Mesodermal cell (in vitro differentiated cells): Measurements from ENCODE around the gene ADIPOR2.

Experiments used
- H3K27ac ChIP-seq: 2 replicates; pipeline ENCODE4 v1.7.0; 2013; ENCODE audit warnings: mild to moderate bottlenecking, low read depth, low read length, moderate library complexity; ENCODE audit not compliant: severe bottlenecking
- H3K36me3 ChIP-seq: 2 replicates; pipeline ENCODE4 v1.7.1; 2013; ENCODE audit warnings: mild to moderate bottlenecking, low read length, moderate library complexity; ENCODE audit not compliant: control insufficient read depth, insufficient read depth
- H3K4me1 ChIP-seq: one replicate; pipeline ENCODE4 v1.7.1; 2013; ENCODE audit warnings: mild to moderate bottlenecking, low read length; ENCODE audit not compliant: insufficient read depth, control insufficient read depth, poor library complexity, severe bottlenecking
- H3K4me3 ChIP-seq: 2 replicates; pipeline ENCODE4 v1.7.0; 2013; ENCODE audit warnings: low read length, control low read depth, mild to moderate bottlenecking; ENCODE audit not compliant: insufficient read depth, poor library complexity, severe bottlenecking; ENCODE audit errors: extremely low read depth
- H3K9me3 ChIP-seq: 2 replicates; pipeline ENCODE4 v1.7.1; 2013; ENCODE audit warnings: mild to moderate bottlenecking, low read length, moderate library complexity; ENCODE audit not compliant: control insufficient read depth
- WGBS, 2 experiments: methylation state at CpG; one replicate each; pipeline ENCODE4 v1.1.5; 2013; ENCODE audit warnings: missing lambda C conversion rate in 2 of 2; ENCODE audit not compliant: insufficient coverage in 2 of 2; 5-methylcytosine and 5-hydroxymethylcytosine counted together

ADIPOR2 gene

DNA sequence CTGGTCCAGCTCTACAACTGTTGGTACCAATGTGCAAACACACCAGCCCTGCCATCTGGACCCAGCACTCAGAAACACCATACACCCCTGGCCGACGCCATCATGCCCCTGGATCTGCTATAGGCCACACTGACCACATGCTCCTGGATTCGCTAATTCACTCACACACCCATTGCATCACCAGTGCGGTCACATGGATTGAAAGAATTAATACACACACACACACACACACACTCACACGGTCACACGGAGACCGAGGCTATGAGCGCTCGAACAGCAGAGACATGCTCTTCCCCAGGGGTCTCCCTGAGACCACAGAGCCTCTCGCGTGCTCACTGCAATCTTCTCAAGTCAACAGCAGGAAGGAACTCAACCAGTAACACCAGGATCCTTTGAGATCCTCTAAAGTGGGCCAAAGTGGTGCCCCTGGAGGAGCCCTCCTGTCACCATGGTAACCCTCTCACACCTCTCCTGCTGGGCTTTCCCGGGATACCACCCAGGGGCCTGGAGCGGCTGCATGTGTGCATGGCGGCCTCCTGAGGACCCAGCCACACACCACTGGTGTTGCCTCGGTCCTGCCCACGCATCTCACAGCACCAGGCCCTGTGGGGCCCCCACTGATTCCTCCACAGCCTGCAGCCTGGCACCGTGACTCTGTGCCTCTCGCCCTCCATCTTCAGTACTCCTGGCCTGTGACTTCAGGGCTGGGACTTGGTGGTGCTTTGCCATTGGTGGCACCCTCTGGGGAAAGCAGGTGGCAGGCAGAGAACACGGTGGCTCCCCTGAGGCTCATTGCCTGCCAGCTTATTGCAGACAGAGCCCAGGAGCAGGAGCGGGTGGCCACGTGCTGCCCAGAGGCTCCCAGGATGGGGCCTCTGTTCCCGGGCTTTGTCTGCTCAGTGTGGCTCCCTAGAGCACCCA, 144.6 kb downstream of the ADIPOR2 start:
- no peaks in the 10 kb centered on the region for H3K36me3 ChIP-seq
- WGBS, 2 experiments = 90 to 93% methylated on average over 20 to 22 of the region's 22 CpGs
- peaks cover 19% of the 10 kb centered on the region for H3K4me1 ChIP-seq
- H3K9me3 ChIP-seq = no peaks in the 10 kb centered on the region
- no peak overlapping the region for H3K4me3 ChIP-seq
- H3K27ac ChIP-seq = no peak overlapping the region

DNA sequence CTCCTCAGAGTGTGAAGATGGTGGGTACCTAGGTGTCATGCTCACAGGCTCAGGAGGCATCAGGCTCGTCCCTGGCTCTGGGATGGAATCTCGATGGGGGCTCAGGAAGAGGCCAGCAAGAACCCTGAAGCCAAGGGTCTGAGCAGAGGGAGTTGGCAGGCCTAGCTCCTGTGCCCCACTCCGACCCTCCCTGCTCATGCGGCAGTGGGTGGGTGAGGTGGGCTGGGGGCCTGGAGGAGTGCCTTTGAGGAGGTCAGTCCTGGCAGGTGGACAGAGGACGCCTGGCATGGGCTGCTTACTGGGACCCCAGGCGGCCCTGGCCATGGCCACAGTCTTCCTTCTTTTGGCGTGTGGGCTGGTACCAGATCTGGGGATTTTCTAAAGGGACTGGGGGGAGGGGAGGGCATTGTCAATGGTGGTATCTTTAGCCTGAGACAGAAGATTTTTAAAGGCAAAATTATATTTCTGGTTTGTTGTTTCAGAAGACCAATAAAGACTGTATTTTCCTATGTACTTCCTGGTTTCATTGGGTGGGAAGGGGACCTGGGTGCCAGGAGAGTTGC, 145.5 kb downstream of the ADIPOR2 start:
- Histone ChIP-seq H3K27ac (no peak overlapping the region), H3K4me3 (no peak overlapping the region), H3K9me3 (no peaks in the 10 kb centered on the region), H3K4me1 (peaks cover 19% of the 10 kb centered on the region), H3K36me3 (no peaks in the 10 kb centered on the region)
- 63 to 81% methylated on average over 4 to 7 of the region's 7 CpGs for WGBS, 2 experiments

DNA sequence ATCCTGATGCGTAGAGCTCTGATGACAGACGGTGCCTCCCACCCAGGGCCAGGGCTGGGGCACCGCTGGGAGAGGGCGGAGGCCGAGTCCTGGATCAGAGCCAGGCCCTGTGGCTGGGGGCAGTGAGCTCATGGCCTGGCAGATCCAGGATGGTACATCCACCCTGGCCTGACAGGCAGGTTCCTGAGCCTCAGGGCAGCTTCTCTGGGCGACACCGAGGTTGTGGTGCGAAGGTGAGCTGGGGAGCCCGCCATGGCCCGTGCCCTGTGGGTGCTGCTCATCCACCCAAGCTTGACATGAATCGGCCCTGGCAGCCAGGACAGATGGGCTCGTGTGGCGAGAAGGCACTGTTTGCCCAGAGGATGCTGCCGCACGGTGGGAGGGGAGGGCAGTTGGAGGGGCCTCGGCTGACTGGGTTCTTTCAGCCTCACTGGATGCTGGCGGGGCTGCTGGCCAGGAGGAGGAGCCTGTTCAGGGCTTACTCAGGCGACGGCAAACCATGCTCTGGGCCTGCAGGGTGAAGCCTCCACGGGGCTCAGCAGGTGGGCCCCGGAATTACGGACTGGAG, 146.1 kb downstream of the ADIPOR2 start:
- Histone ChIP-seq H3K4me1 (peaks cover 19% of the 10 kb centered on the region), H3K9me3 (no peaks in the 10 kb centered on the region), H3K27ac (peak overlapping the region; percentile 76), H3K4me3 (no peak overlapping the region), H3K36me3 (no peaks in the 10 kb centered on the region)
- WGBS, 2 experiments = 75 to 78% methylated on average over 22 of the region's 22 CpGs

DNA sequence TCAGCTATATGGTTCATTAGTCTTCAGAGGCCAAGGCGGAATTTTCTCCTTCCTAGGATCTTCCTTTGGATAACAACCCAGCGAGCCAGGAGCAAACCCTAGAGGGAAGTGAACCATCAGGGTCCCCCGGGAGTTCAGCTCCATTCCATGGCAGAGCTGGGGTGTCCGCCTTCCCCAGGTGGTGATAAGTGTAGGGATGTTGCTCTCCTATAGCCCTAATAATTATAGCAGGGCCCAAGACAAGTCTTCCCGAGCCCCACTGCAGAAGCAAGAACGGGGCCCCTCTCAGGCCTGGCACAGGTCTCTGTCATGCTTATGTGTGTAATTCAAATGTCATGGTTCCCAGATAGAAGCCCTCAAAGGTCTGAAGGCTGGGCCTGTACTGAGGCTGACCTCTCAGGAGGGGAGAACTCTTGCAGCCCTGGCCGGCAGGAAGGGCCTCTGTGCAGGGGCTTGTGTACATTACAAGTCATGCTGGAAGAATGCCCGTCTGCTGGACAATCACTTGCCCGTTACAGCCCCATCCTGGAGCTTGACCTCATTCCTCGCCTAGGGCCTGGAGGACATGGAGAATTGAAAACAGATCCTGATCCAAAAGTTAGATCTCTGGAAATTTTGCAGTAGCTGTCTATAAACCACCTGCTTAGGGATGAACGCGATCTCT, 146.8 kb downstream of the ADIPOR2 start:
- H3K4me1 ChIP-seq = peaks cover 19% of the 10 kb centered on the region
- WGBS, 2 experiments = 78 to 81% methylated on average over 7 to 9 of the region's 12 CpGs
- no peak overlapping the region for H3K4me3 ChIP-seq
- peak overlapping the region; percentile 76 for H3K27ac ChIP-seq
- H3K9me3 ChIP-seq = no peaks in the 10 kb centered on the region
- H3K36me3 ChIP-seq = no peaks in the 10 kb centered on the region
